Measurements from ENCODE around the gene MYL2.

The MYL2 gene

DNA sequence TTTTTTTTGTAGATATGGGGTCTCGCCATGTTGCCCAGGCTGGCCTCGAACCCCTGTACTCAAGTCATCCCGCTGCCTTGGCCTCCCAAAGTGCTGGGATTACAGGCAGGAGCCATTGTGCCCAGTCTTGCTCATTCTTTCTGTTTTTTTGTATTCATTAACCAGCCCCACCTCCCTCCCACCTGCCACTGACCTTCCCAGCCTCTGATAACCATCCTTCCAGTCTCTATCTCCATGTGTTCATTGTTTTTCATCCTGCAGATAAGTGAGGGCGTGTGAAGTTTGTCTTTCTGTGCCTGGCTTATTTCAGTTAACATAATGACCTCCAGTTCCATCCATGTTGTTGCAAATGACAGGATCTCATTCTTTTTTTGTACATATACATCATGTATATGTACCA, 19.0 kb downstream of the MYL2 start:
- no peak for DNase-seq (ENCODE audit: low read depth in 2 of 3, low spot score in 2 of 3)

- no peak for DNase-seq (ENCODE audit: low read depth in 2 of 3, low spot score in 2 of 3)
These were observed 23.8 kb downstream of the MYL2 start for GRCh38 chr12:110896559-110896958.

- DNase-seq (ENCODE audit: low read depth in 2 of 3, low spot score in 2 of 3): no peak
These were observed 26.4 kb downstream of the MYL2 start for GRCh38 chr12:110893956-110894355.

DNA sequence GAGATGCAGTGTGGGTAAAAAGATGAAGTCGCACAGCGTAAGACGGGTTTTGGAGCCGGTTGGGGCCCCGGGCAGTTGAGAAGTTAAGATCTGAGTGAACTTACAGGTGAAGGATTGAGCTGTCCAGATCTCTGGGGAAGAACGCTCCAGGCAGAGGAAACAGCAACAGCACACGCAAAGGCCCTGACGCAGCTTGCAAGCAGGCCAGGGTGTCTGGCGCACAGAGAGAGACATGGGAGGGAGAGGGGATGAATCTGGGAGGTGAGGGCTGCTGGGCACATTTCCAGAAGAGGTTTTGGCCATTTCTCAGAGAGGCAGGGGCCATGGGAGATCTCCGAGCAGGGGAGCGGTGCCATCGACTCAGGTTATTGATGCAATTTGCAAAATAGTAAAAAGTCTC, 31.0 kb downstream of the MYL2 start:
- no peak for DNase-seq (ENCODE audit: low read depth in 2 of 3, low spot score in 2 of 3)

DNA sequence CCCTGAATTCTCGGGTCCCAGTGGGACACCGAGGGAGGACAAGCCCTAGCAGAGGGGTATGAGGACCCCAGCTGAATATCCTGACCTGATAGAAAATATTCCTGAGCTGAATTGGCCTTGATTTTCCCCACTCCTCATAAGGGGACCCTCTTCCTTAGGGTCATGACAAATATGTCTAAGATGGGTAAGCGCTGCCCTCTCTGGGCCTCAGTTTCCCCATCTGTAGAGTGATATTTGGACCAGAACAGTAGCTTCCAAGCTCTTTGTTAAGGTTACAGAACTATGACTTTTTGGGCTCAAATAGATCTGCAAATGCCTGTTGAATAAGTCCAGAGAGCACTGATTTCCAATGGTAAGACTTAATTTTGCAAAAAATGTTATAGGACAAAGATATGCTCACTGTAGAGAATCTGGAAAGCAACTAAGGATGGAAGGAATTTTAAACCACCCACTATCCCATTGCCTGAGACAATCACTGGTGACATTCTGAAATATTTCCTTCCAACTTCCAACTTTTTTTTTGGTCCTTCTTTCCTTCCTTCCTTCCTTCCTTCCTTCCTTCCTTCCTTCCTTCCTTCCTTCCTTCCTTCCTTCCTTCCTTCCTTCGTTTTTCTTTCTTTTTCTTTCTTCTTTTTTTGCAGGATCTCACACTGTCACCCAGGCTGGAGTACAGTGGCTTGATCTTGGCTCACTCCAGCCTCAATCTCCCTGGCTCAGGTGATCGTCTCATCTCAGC, 32.0 kb downstream of the MYL2 start:
- DNase-seq (ENCODE audit: low read depth in 2 of 3, low spot score in 2 of 3): no peak

DNA sequence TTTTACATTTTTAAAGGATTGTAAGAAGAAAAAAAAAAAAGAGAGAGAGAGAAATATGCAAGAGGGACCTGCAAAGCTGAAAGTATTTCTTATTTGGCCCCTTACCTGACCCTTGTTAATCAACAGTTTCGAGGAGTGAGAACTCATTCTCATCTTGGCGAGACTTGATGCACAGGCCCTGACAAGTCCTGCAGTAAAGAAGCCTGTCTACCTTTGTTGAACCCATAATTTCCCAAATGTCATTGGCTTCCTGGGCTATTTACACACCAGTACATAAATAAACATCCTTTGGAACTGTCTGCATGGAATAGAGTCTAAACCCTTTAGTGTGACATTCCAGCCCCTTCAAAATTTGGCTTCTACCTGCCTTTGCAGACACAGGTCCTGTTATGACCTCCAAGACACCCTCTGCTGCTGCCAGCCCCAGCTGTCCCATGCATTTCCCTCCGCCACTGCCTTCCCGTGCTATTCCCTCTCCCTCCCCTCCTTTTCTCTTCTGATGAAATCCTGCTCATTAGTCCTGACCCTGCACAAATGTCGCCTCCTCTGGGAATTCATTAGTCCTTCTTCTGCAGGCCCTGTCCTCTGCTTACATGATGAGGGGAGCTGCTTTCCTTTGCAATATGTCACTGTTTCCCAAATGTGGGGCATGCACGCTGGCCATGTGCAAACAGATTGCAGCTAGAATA, 35.1 kb downstream of the MYL2 start:
- DNase-seq (ENCODE audit: low read depth in 2 of 3, low spot score in 2 of 3): no peak

- no peak for DNase-seq (ENCODE audit: low read depth in 2 of 3, low spot score in 2 of 3)
These were observed 37.1 kb downstream of the MYL2 start for GRCh38 chr12:110883251-110883650.

DNA sequence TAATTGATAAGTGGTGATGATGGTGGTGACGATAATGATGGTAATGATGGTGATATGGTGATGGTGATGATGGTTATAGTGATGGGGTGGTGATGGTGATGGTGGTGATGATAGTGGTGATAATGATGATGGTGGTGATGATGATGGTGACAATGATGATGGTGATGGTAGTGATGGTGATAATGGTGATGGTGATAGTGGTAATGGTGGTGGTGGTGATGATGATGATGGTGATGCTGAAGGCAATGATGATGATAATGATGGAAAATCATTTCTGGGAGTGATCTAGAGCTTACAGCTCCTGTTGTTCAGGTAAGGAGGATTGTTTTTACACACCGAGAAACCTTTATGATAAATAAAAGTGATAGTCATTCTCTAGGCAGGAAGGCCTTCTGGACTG, 39.7 kb downstream of the MYL2 start:
- DNase-seq (ENCODE audit: low read depth in 2 of 3, low spot score in 2 of 3): no peak

GRCh38 chr12:110874781-110875180, 45.6 kb downstream of the MYL2 start:
- DNase-seq (ENCODE audit: low read depth in 2 of 3, low spot score in 2 of 3): no peak

DNA sequence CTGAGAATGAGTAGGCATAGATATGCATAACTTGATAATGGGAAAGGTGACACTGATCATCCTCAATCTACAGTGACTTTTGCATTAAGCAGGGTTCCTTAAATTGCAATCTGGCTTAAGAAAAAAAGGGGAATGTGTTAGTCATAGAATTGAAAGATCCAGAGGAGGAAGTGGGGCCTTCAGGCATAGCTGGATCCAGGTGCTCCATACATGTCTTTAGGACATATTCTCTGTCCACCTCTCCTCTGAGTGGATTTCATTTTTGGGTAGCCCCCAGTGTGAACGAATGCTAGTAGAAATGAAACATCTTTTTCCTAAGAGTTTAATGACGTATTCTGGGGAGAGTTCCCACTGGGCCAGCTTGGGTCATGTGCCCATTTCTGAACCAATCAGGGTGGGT, 46.0 kb downstream of the MYL2 start:
- DNase-seq (ENCODE audit: low read depth in 2 of 3, low spot score in 2 of 3): no peak

DNA sequence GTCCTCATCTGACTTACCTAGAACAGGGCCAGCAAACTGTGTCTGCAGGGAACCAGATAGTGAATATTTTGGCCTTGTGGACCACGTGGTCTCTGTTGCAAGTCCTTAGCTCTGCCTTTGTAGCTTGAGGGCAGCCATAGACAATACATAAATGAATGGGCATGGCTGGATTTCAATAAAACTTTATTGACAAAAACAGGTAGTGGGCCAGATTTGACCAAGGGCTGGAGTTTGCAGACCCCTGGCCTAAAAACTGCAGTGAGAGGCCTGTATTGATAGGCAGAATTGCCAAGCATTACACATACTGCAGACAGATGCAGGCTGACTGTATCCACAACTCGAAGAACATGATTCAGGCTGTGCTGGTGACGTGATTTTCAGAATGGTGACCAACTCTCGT, 48.3 kb downstream of the MYL2 start:
- DNase-seq (ENCODE audit: low read depth in 2 of 3, low spot score in 2 of 3): no peak

DNA sequence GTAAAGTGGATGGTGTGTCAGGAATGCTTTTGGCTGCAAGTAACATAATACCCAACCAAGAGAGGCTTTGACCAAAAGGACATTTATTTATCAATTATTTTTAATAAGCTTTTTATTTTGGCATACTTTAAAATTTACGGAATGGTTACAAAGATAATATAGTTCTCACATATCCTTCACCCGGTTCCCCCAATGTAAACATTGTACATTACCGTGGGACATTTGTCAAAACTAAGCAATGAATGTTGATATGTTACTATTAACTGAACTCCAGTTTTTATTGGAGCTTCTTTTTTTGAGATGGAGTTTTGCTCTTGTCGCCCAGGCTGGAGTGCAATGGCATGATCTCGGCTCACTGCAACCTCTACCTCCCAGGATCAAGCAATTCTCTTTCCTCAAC, 50.6 kb downstream of the MYL2 start:
- no peak for DNase-seq (ENCODE audit: low read depth in 2 of 3, low spot score in 2 of 3)

DNA sequence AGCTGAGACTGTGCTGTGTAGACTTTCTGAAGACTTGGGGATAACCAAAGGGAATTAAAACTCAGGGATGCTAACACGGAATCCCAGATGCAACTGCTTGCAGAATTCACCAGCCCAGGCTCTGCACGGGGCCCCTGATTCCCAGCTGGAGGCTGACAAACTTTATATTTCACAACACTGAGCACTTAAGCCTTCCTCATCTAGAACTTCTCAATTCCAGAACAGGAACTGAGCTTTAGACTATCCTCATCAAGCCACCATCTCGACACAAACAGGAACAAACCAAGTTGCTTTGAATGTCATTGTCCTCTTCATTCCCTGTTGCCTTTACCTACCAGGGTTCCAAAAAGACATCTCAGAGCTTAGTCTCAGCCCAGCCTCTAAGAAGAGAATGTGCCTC, 51.4 kb downstream of the MYL2 start:
- DNase-seq (ENCODE audit: low read depth in 2 of 3, low spot score in 2 of 3): no peak

DNA sequence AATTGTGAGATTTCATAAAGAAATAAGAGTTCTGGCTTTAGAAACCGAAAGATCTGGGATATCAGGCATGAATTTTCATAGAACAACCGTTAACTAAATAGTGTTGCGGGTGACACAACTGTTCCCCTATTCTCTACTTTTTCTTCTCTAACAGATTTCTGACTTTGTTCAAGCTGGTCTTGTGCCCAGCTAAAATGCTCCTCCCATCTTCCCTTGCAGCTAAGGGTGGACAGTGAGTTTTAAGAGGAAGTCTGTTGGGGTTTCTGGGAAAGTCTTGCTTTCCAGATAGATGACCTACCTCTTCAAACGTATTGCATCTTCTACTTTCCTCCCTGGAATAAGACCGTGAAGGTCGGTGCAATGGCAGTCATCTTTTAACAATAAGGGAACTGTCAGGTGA, 54.9 kb downstream of the MYL2 start:
- no peak for DNase-seq (ENCODE audit: low read depth in 2 of 3, low spot score in 2 of 3)

DNA sequence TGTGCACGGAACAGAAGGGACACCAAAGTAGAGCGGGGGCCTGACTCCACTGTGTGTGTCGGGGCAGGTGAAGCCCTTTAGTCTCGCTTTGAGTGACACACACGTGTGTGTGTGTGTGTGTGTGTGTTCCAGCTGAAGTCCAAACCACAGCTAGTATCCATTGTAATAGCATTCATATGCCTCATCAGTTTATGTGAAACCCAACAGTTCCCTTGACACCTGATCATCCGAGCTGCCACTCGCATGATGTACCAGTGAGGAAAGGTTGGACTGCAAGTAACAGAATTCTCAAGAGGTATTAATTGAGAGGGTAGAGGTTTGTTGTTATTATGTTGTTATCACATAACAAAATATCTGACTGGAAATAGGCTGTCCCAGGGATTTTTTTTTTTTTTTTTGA, 57.2 kb downstream of the MYL2 start:
- no peak for DNase-seq (ENCODE audit: low read depth in 2 of 3, low spot score in 2 of 3)

- DNase-seq (ENCODE audit: low read depth in 2 of 3, low spot score in 2 of 3): no peak
These were observed 58.0 kb downstream of the MYL2 start for GRCh38 chr12:110862329-110862728.

DNA sequence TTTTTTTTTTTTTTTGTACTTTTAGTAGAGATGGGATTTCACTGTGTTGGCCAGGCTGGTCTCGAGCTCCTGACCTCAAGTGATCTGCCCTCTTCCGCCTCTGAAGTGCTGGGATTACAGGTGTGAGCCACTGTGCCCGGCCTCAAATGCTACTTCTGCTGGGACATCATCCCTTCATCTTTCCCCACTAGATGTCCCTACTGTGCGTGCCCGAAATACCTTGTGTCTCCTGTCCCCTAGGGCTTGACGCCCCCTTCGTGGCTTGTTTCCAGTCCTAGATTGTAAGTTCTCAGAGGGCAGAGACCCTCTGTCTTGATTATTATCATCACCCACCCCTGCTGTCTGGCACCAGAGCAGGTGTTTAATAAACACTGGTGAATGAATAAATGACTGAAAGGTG, 58.6 kb downstream of the MYL2 start:
- DNase-seq (ENCODE audit: low read depth in 2 of 3, low spot score in 2 of 3): no peak
